H1 (cell line): ENCODE results near the gene LDLRAD3. TPM values are rescaled to one million over a fixed set of nuclear protein-coding genes. Genes with fewer than 3 reads are reported as not detected.

Experiments
- CTCF ChIA-PET: fragments of 300-600 bp; sonication (Branson Sonifier 250); formaldehyde crosslinking; loops from one replicate; lab custom pipeline; 2021; ENCODE audit not compliant: partially characterized antibody; lab: Charles Lee
- POLR2A ChIA-PET: fragments of 300-600 bp; sonication (Branson Sonifier 250); formaldehyde crosslinking; loops from one replicate; lab custom pipeline; 2021; ENCODE audit warnings: inconsistent platforms; ENCODE audit not compliant: partially characterized antibody; lab: Charles Lee
- DNase-seq, 2 experiments: peaks; one replicate each; pipeline versions ENCODE4 v3.0.0 to v3.0.0-alpha.2; 2010 to 2022; ENCODE audit warnings: low spot score in 2 of 2, low read depth in 1 of 2, mixed read lengths in 1 of 2
- FAIRE-seq: peaks from 2 replicates; lab custom pipeline; 2011; peaks lifted over from hg19 to GRCh38; lab: Jason Lieb, UNC
- H2AFZ ChIP-seq: 2 replicates; pipeline ENCODE4 v1.8.1; 2012; ENCODE audit warnings: low read length, inconsistent platforms
- H2AK5ac ChIP-seq: 2 replicates; pipeline ENCODE4 v1.6.1; 2013; ENCODE audit warnings: low read depth, low read length
- H2BK120ac ChIP-seq: replicated peaks from 2 replicates; pipeline ENCODE3; 2013; ENCODE audit warnings: low read depth, low read length, inconsistent platforms
- H2BK12ac ChIP-seq: 2 replicates; pipeline ENCODE4 v1.6.1; 2013; ENCODE audit warnings: low read depth, low read length
- H2BK15ac ChIP-seq: 2 replicates; pipeline ENCODE4 v1.6.1; 2013; ENCODE audit warnings: low read length
- H2BK20ac ChIP-seq: 2 replicates; pipeline ENCODE4 v1.6.1; 2013; ENCODE audit warnings: low read length
- H2BK5ac ChIP-seq: 2 replicates; pipeline ENCODE4 v1.6.1; 2013; ENCODE audit warnings: low read depth, low read length
- H3K14ac ChIP-seq: 2 replicates; pipeline ENCODE4 v1.6.1; 2013; ENCODE audit warnings: inconsistent platforms; ENCODE audit not compliant: insufficient read length
- H3K18ac ChIP-seq: 2 replicates; pipeline ENCODE4 v1.6.1; 2013; ENCODE audit warnings: low read length; ENCODE audit errors: extremely low read depth
- H3K23ac ChIP-seq: 2 replicates; pipeline ENCODE4 v1.6.1; 2013; ENCODE audit warnings: inconsistent platforms; ENCODE audit not compliant: insufficient read length
- H3K23me2 ChIP-seq: 2 replicates; pipeline ENCODE4 v1.6.1; 2013; ENCODE audit warnings: low read depth, low read length
- H3K27ac ChIP-seq: 2 replicates; pipeline ENCODE4 v1.6.1; 2011; ENCODE audit warnings: low read depth, low read length, inconsistent platforms
- H3K27me3 ChIP-seq, 4 experiments: replicated peaks in 1 of 4; 1 replicate in 1 of 4; 2 replicates in 3 of 4; pipeline versions ENCODE4 v1.6.1 to v1.8.1; 2011 to 2013; ENCODE audit warnings: low read length in 3 of 4, mild to moderate bottlenecking in 3 of 4, inconsistent platforms in 2 of 4, mixed read lengths in 2 of 4, moderate library complexity in 1 of 4; ENCODE audit not compliant: control insufficient read depth in 3 of 4, insufficient read depth in 3 of 4; ENCODE audit errors: extremely low read depth in 1 of 4
- H3K36me3 ChIP-seq, 4 experiments: 2 replicates each; pipeline versions ENCODE4 v1.6.1 to v1.8.1; 2011 to 2013; ENCODE audit warnings: mild to moderate bottlenecking in 4 of 4, low read length in 3 of 4, moderate library complexity in 2 of 4, control low read depth in 1 of 4, inconsistent platforms in 1 of 4; ENCODE audit not compliant: insufficient read depth in 4 of 4, control insufficient read depth in 2 of 4
- H3K4ac ChIP-seq: replicated peaks from 2 replicates; pipeline ENCODE3; 2013; ENCODE audit warnings: low read length, low read depth, mixed read lengths, inconsistent platforms; ENCODE audit not compliant: insufficient read length
- H3K4me1 ChIP-seq, 4 experiments: replicated peaks in 1 of 4; 1 replicate in 1 of 4; 2 replicates in 3 of 4; pipeline versions ENCODE4 v1.6.1 to v1.8.1; 2011 to 2013; ENCODE audit warnings: low read length in 3 of 4, inconsistent platforms in 2 of 4, mixed read lengths in 1 of 4; ENCODE audit not compliant: insufficient read depth in 4 of 4, control insufficient read depth in 3 of 4
- H3K4me2 ChIP-seq, 2 experiments: 2 replicates each; pipeline versions ENCODE4 v1.6.1 to v1.8.1; 2011 to 2013; ENCODE audit warnings: low read depth in 2 of 2, low read length in 2 of 2, control low read depth in 1 of 2, inconsistent platforms in 1 of 2, mild to moderate bottlenecking in 1 of 2; ENCODE audit not compliant: insufficient read depth in 1 of 2
- H3K4me3 ChIP-seq, 4 experiments: fragments of 200-600, 300-600 bp in 1 of 4; sonication (generic), shearing (Covaris generic), sonication (Bioruptor Twin) in 1 of 4; 2 replicates each; pipeline versions ENCODE4 v1.5.1 to v1.8.1; 2011 to 2016; ENCODE audit warnings: low read length in 4 of 4, low read depth in 3 of 4, control low read depth in 2 of 4, inconsistent platforms in 2 of 4, mild to moderate bottlenecking in 2 of 4, mixed read lengths in 1 of 4, moderate library complexity in 1 of 4; ENCODE audit not compliant: insufficient read depth in 2 of 4; ENCODE audit errors: extremely low read depth in 1 of 4
- H3K56ac ChIP-seq: replicated peaks from 2 replicates; pipeline ENCODE3; 2013; ENCODE audit warnings: low read depth, mild to moderate bottlenecking, mixed read lengths, low read length, inconsistent platforms; ENCODE audit not compliant: insufficient read length
- H3K79me1 ChIP-seq: 2 replicates; pipeline ENCODE4 v1.6.1; 2013; ENCODE audit warnings: low read depth, low read length, control low read depth
- H3K79me2 ChIP-seq, 2 experiments: 2 replicates each; pipeline versions ENCODE4 v1.6.1 to v1.8.1; 2012 to 2013; ENCODE audit warnings: low read length in 2 of 2, mild to moderate bottlenecking in 2 of 2, inconsistent platforms in 1 of 2; ENCODE audit not compliant: insufficient read depth in 2 of 2, control insufficient read depth in 1 of 2
- H3K9ac ChIP-seq, 4 experiments: replicated peaks in 1 of 4; 1 replicate in 1 of 4; 2 replicates in 3 of 4; pipeline versions ENCODE4 v1.6.1 to v1.8.1; 2011 to 2013; ENCODE audit warnings: low read depth in 3 of 4, low read length in 3 of 4, control low read depth in 2 of 4, mild to moderate bottlenecking in 2 of 4, moderate library complexity in 2 of 4, inconsistent platforms in 1 of 4; ENCODE audit errors: extremely low read depth in 1 of 4
- H3K9me3 ChIP-seq, 2 experiments: 2 replicates each; pipeline versions ENCODE4 v1.6.1 to v1.8.1; 2012 to 2013; ENCODE audit warnings: mild to moderate bottlenecking in 2 of 2, moderate library complexity in 2 of 2, control low read depth in 1 of 2, inconsistent platforms in 1 of 2, low read depth in 1 of 2, low read length in 1 of 2, mixed read lengths in 1 of 2; ENCODE audit not compliant: insufficient read depth in 2 of 2
- H4K20me1 ChIP-seq, 2 experiments: replicated peaks in 1 of 2; 2 replicates each; pipeline versions ENCODE3 to v1.8.1; 2011 to 2013; ENCODE audit warnings: inconsistent platforms in 2 of 2, low read length in 2 of 2, mild to moderate bottlenecking in 1 of 2; ENCODE audit not compliant: insufficient read depth in 2 of 2, control insufficient read depth in 1 of 2
- H4K5ac ChIP-seq: 2 replicates; pipeline ENCODE4 v1.6.1; 2013; ENCODE audit warnings: low read length, low read depth, mixed read lengths, inconsistent platforms; ENCODE audit not compliant: insufficient read length
- H4K8ac ChIP-seq: 2 replicates; pipeline ENCODE4 v1.8.0; 2013; ENCODE audit warnings: mild to moderate bottlenecking, moderate library complexity, low read length, inconsistent platforms; ENCODE audit not compliant: insufficient read depth; ENCODE audit errors: extremely low read depth
- H4K91ac ChIP-seq: replicated peaks from 2 replicates; pipeline ENCODE3; 2013; ENCODE audit warnings: low read length, mixed read lengths, inconsistent platforms; ENCODE audit not compliant: insufficient read length
- PHF8 ChIP-seq: fragments of 200-600 bp; sonication (generic); conservative IDR thresholded peaks from 2 replicates; pipeline ENCODE4 v1.7.1; 2012; ENCODE audit warnings: low read depth, mild to moderate bottlenecking, inconsistent platforms, low read length, moderate library complexity
- WGBS, 2 experiments: shearing (Covaris generic) in 1 of 2; methylation state at CpG; one replicate each; pipeline versions ENCODE4 v1.1.6 to v1.1.7; 2013 to 2015; ENCODE audit warnings: low lambda C conversion rate in 2 of 2, mixed read lengths in 2 of 2, inconsistent platforms in 1 of 2, low coverage in 1 of 2, missing lambda C conversion rate in 1 of 2; ENCODE audit not compliant: insufficient replicate concordance in 2 of 2, insufficient coverage in 1 of 2, insufficient read length in 1 of 2; ENCODE audit errors: extremely low coverage in 1 of 2, missing lambda C conversion rate in 1 of 2; 5-methylcytosine and 5-hydroxymethylcytosine counted together
- polyA plus RNA-seq, 7 experiments: library from polyadenylated mRNA; depleted of rRNA in 3 of 7; stranded (reverse) in 5 of 7; unstranded in 2 of 7; fragments of >200 nt in 5 of 7; fragments of 200-250 nt in 2 of 7; gene quantifications; 1 replicate in 5 of 7; 2 replicates in 1 of 7; 4 replicates in 1 of 7; pipeline versions ENCODE4 v1.2.1 to v1.2.3, GENCODE V29; 2011 to 2013; ENCODE audit warnings: missing spikeins in 2 of 7, mixed read lengths in 2 of 7
- total RNA-seq: library from RNA; stranded (reverse); fragmentation: NEBNext Ultra II Directional; extraction: Animal tissue kit (Norgen Biotek cat#: 25700); gene quantifications from 2 replicates; pipeline ENCODE4 v1.2.1, GENCODE V29; 2021

LDLRAD3 gene
- total and polyA plus RNA-seq, 2 of the 8 experiments (the other 6 are each of a cell fraction or from before 2014, with no cell fraction given): 18.6 to 22.8 TPM

DNA sequence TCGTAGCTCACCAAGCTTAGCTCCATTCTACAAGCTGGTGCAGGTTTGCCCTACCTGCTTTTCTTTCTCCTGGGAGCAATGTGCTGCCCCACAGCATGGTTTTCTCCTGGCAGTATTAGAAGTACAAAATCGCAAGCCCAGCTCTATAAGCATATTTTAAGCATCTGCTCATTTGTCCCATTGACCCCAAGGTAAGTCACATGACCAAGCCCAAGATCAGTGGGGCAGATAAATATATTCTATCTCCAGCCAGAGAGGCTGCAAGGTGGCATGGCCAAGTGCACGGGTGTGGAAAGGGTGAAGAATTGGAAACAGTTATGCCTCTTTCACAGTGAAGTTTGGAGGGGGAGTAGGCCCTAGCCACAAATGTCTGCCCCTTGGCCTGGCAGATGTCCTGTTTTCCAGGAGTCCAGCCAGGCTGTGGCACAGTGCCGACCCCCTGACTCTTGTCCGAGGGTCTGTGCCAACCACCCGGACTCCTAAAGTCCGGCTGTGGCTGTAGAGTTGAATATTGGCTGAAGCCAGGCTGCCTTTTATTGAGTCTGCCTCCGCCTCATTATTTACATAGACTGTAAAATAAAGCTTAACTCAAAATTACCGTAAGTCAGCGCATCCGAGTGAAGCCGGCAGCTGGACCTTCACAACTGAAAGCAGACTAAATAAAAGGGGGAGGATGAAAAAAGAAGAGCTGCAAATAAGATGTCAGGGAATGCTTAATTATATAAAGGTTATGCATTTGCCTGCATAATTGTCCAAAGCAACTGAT lies 179.7 kb downstream of the LDLRAD3 start:
- Histone ChIP-seq H4K91ac (no peak overlapping the region), H4K20me1 (no peaks in the 10 kb centered on the region), H3K4me3 (no peak overlapping the region), H2AFZ (no peak overlapping the region), H2AK5ac (no peak overlapping the region), H2BK12ac (no peak overlapping the region), H3K23me2 (no peaks in the 10 kb centered on the region), H3K4me2 (no peak overlapping the region), H3K14ac (no peak overlapping the region), H4K5ac (no peak overlapping the region), H3K56ac (no peak overlapping the region), H3K36me3 (no peaks in the 10 kb centered on the region), H3K18ac (no peak overlapping the region), H3K79me1 (no peaks in the 10 kb centered on the region), H2BK20ac (no peak overlapping the region), H4K8ac (no peak overlapping the region), H2BK120ac (no peak overlapping the region), H2BK5ac (no peak overlapping the region), H2BK15ac (no peak overlapping the region), H3K79me2 (no peaks in the 10 kb centered on the region), H3K23ac (no peak overlapping the region), H3K9ac (no peak overlapping the region), H3K27me3 (no peaks in the 10 kb centered on the region), H3K9me3 (no peaks in the 10 kb centered on the region), H3K4me1 (peaks cover 3 to 12% (median 8%) of the 10 kb centered on the region in 4 experiments; a peak in 5 of 7 replicates), H3K4ac (no peak overlapping the region)
- CTCF ChIA-PET: interaction anchor here (0.7 to 2.9 kb wide), 8 partner anchors 8 to 1201 kb away, joined by 3 to 11 read pairs (median 4); no protein-coding TSS in a partner anchor
- FAIRE-seq (no peak), DNase-seq (no peak)
- WGBS, 2 experiments: 94% methylated on average over 12 of the region's 12 CpGs; no CpG with 5 or more reads in 1 of the 2 experiments
- POLR2A ChIA-PET: interaction anchor here (0.7 to 9.1 kb wide), 3 partner anchors 12 to 17 kb away, joined by 3 to 52 read pairs (median 3); no protein-coding TSS in a partner anchor
- no peak for TF ChIP-seq PHF8
- TF ChIP-seq, all 59 proteins: peak for 0
- no peak overlapping the region for H3K27ac ChIP-seq
